A549 (cell line): Measurements from ENCODE around the gene B4GALT1.

Source experiments
- CBX2 ChIP-seq: fragments of 200-600 bp; sonication (generic); IDR thresholded peaks from 2 replicates; pipeline ENCODE4 v1.6.1; 2016; ENCODE audit warnings: low read depth, mild to moderate bottlenecking, borderline replicate concordance
- EP300 ChIP-seq, 2 experiments: fragments of >200 bp; sonication (Bioruptor Twin); formaldehyde crosslinking; IDR thresholded peaks; 2 replicates in 1 of 2; 3 replicates in 1 of 2; pipeline ENCODE4 v1.6.1; 2016 to 2017
- HOXB13 ChIP-seq: fragments of 250-450 bp; sonication (Bioruptor Pico); IDR thresholded peaks from 2 replicates; pipeline ENCODE4 v1.5.0; 2020; ENCODE audit warnings: low read depth, mild to moderate bottlenecking, moderate library complexity
- POLR2A ChIP-seq: IDR thresholded peaks from 2 replicates; pipeline ENCODE4 v1.6.1; 2012; ENCODE audit warnings: mild to moderate bottlenecking, low read length
- RAD21 ChIP-seq, 2 experiments: fragments of >200 bp in 1 of 2; sonication (Bioruptor Twin) in 1 of 2; formaldehyde crosslinking in 1 of 2; IDR thresholded peaks in 1 of 2; conservative IDR thresholded peaks in 1 of 2; 2 replicates in 1 of 2; 3 replicates in 1 of 2; pipeline ENCODE4 v1.6.1; 2012 to 2018; ENCODE audit warnings: inconsistent platforms in 1 of 2
- TF ChIP-seq, protein P1 (sequence below): fragments of 200-600 bp; sonication (generic); IDR thresholded peaks from 2 replicates; pipeline ENCODE4 v1.6.1; 2016; ENCODE audit warnings: antibody characterized with exemption, mild to moderate bottlenecking, moderate library complexity
- TF ChIP-seq, protein P2 (sequence below): fragments of >200 bp; sonication (Bioruptor Twin); formaldehyde crosslinking; IDR thresholded peaks from 3 replicates; pipeline ENCODE4 v1.5.1; 2016

DNA sequence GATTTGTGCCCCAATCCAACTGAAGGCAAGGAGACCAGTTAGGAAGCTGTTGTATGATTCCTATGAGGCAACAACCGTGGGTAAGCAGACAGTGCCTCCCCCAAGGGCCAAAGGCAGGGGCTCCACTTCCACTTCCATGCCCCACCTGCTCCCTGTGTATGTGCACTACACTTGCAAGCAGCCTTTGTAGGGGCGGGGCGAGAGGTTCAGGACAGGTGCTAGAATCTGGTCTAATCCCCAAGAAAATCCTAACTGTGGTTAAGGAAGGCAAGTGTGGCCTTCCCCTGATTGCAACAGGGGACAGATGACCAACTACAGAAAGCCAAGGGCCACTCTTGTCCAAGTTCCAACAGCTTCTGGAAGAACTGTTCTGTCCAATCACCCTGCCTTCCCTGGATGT, 41.7 kb downstream of the B4GALT1 start:
- TF ChIP-seq, protein P1, sequence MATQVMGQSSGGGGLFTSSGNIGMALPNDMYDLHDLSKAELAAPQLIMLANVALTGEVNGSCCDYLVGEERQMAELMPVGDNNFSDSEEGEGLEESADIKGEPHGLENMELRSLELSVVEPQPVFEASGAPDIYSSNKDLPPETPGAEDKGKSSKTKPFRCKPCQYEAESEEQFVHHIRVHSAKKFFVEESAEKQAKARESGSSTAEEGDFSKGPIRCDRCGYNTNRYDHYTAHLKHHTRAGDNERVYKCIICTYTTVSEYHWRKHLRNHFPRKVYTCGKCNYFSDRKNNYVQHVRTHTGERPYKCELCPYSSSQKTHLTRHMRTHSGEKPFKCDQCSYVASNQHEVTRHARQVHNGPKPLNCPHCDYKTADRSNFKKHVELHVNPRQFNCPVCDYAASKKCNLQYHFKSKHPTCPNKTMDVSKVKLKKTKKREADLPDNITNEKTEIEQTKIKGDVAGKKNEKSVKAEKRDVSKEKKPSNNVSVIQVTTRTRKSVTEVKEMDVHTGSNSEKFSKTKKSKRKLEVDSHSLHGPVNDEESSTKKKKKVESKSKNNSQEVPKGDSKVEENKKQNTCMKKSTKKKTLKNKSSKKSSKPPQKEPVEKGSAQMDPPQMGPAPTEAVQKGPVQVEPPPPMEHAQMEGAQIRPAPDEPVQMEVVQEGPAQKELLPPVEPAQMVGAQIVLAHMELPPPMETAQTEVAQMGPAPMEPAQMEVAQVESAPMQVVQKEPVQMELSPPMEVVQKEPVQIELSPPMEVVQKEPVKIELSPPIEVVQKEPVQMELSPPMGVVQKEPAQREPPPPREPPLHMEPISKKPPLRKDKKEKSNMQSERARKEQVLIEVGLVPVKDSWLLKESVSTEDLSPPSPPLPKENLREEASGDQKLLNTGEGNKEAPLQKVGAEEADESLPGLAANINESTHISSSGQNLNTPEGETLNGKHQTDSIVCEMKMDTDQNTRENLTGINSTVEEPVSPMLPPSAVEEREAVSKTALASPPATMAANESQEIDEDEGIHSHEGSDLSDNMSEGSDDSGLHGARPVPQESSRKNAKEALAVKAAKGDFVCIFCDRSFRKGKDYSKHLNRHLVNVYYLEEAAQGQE: no peak
- TF ChIP-seq, protein P2, sequence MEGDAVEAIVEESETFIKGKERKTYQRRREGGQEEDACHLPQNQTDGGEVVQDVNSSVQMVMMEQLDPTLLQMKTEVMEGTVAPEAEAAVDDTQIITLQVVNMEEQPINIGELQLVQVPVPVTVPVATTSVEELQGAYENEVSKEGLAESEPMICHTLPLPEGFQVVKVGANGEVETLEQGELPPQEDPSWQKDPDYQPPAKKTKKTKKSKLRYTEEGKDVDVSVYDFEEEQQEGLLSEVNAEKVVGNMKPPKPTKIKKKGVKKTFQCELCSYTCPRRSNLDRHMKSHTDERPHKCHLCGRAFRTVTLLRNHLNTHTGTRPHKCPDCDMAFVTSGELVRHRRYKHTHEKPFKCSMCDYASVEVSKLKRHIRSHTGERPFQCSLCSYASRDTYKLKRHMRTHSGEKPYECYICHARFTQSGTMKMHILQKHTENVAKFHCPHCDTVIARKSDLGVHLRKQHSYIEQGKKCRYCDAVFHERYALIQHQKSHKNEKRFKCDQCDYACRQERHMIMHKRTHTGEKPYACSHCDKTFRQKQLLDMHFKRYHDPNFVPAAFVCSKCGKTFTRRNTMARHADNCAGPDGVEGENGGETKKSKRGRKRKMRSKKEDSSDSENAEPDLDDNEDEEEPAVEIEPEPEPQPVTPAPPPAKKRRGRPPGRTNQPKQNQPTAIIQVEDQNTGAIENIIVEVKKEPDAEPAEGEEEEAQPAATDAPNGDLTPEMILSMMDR: no peak
- TF ChIP-seq EP300 (IDR thresholded peaks at IDR 0.05): no peak
- TF ChIP-seq CBX2: no peak
- no peak for TF ChIP-seq POLR2A
- no peak for TF ChIP-seq RAD21 (conservative IDR thresholded peaks at IDR 0.05 in 1 of 2, IDR thresholded peaks at IDR 0.05 in 1 of 2)
- no peak for TF ChIP-seq HOXB13 (CRISPR knock-in tag)
